ENCODE data around the gene SLC27A1. TPM values are rescaled to one million over a fixed set of nuclear protein-coding genes. Genes with fewer than 3 reads are reported as not detected.
"Not testable (repeated sequence)": the region's sequence is repeated elsewhere in the genome, so short reads cannot be mapped to it uniquely, and the experiment has no call there.

SLC27A1 gene
- total RNA-seq, 1 donor from 2014 or later: 68.9 TPM

DNA sequence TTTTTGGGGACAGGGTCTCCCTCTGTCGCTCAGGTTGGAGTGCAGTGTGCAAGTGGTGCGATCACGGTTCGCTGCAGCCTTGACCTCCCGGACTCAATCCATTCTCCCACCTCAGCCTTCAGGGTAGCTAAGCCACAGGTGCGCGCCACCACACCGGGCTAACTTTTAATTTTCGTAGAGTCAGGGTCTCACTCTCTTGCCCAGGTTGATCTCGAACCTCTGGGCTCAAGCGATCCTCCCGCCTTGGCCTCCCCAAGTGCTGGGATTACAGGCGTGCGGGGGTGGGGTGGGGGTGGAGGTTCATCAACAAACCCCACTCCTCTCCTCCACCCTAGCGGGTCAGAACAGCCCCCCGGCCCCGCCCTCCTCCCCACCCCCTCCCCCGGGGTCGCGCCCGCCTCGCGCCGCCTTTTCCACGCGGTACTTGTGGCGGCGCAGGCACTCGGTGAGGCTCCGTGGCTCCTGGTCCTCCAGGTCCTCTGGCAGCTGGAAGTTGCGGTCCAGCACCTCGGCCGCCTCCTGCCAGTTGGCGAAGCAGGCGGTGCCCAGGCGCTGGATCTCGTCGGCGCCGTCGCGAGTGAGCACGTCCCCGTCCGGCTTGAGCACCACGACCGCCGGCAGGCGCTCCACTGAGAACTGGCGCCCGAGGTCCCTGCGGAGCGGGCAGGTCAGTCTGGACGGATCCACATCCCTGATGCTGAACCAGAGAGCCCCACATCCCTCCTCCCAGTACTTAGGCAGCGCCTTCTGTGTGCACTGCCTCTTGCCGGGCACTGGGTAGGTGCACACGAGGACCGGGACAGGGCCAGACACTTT is 14.8 kb upstream of the SLC27A1 start:
- intact Hi-C loops (cut with micrococcal nuclease): no loop called here
- DNase-seq: no peak
- ATAC-seq: no peak

DNA sequence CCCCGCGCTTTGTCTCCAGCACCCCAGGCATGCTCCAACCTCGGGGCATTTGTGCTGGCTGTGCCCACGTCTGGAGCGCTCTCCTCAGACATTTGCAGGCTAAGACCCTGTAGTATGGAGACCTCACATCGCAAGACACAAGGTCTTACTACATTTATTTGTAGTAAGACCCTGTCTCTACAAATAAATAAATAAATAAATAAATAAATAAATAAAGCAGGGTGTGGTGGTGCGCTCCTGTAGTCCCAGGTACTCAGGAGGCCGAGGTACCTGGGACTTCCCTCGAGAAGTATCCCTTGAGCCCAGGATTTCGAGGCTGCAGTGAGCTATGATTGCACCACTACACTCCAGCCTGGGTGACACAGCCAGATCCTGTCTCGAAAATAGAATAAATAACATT is 14.2 kb upstream of the SLC27A1 start:
- ATAC-seq (no peak), DNase-seq (no peak)
- intact Hi-C loops (cut with micrococcal nuclease): no loop called here

DNA sequence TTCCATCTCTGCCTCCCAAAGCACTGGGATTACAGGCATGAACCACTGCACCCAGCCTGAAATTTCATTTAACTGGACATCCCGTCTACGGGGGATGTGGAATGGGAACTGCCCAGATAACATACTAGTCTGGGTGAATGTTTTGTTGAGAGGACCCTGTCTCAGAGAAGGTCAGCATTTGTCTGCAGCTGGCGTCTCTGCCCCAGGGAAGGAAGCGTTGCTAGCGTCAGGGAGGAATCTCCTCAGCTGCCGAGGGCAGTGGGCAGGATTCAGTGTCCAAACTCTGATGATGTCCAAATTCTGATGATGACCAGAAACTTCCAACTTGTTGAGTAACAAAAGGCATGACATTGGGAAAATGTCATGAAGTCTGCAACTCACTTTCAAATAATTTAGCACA is 12.7 kb upstream of the SLC27A1 start:
- DNase-seq: no peak
- intact Hi-C loops (cut with micrococcal nuclease): no loop called here
- no peak for ATAC-seq

DNA sequence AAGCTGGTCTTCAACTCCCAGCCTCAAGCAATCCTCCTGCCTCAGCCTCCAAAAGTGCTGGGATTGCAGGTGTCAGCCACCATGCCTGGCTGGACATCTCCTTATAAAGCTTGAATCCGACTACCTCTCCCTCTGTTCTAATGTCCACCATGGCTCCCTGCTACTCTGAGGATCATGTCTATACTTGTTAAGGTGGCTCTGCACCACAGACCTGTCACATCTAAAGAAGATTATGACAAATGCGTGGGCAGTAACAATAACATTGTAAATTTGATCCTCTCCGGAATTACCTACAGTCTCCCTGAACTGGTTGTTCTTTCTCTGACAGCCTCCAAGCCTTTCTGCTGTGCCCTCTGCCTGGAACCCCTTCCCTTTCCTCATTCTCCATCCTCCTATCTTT is 11.4 kb upstream of the SLC27A1 start:
- intact Hi-C loops (cut with micrococcal nuclease): no loop called here
- ATAC-seq (no peak), DNase-seq (no peak)

DNA sequence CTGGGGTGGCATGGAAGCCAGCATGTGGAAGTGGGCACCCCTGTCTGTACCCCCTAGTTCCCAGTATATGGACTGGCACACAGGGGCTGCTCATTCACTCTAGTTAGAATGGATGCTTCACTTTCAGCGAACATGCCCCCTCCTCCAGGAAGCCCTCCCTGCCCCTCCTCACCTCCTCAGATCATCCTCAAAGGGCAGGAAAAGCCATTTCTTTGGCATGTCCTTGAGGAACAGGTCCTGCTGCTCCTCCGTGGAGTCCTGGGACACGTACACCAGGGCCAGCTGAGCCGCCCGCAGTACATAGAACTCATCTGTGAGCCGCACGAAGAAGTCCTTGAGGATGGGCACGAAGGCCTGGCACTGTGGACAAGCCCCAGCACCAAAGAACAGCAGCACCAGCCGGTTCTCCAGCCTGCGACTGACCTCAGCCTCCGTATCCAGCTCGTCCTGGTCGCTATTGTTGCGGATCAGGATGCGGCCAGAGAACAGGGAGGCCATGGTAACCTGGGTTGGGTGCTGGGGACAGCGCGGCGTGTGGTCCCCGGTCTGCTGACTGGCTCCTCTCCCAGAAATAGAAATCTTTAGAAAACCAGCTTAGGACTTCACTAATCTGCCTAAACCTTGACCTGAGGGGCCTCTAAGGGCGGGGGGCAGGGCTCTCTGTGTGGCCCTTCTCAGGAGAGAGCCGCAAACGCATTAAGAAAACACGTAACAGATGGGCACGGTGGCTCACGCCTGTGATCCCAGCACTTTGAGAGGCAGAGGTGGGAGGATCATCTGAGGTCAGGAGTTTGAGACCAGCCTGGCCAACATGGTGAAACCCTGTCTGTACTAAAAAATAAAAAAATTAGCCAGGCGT is 9.7 kb upstream of the SLC27A1 start, which contains the start of gene NXNL1:
Gene NXNL1 (minus strand): TSS at position 555 of the 859 bp plus-strand sequence. CDS start 57 bp downstream, at position 498.
- intact Hi-C loops (cut with micrococcal nuclease): no loop called here
- ATAC-seq: no peak
- no peak for DNase-seq

DNA sequence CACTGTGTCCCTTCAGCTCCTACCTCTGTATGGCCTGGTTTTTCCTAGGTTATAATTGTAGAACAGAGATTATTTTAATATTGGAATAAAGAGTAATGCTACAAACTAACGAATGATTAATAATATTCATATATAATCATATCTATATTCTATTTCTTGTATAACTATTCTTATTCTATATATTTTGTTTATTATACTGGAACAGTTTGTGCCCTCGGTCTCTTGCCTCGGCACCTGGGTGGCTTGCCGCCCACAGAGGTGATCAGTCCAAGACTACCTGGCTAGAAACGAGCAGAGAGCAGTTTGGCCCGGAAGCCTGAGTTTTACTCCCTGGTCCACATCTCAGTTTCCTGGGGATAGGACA is 3.9 kb upstream of the SLC27A1 start:
- intact Hi-C loops (cut with micrococcal nuclease): no loop called here
- no peak for ATAC-seq
- DNase-seq: no peak

DNA sequence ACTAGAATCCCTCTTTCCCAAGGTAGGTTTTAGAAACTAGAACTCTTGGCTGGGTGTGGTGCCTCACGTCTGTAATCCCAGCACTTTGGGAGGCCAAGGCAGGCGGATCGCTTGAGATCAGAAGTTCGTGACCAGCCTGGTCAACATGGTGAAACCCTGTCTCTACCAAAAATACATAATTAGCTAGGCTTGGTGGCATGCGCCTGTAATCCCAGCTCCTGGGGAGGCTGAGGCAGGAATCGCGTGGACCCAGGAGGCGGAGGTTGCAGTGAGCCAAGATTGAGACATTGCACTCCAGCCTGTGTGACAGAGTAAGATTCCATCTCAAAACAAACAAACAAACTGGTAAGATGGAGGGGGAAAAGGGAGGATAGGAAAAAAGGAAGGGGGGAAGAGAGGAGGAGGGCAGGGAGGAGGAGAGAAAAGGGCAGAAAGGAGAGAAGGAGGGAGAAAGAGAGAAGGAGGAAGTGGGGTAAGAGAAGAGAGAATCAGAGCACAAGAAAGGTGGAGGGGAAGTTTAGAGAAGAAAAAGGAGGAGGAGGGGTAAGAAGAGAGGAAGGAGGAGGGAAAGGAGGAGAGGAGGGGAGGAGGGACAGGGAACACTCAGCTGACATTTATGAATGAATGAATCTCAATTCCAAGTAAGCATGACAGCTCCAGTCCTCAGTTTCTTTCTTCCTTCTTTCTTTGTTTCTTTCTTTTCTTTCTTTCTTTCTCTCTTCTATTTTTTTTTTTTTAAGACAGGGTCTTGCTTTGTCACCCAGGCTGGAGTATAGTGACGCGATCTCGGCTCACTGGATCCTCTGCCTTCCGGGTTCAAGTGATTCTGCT is 2.6 kb upstream of the SLC27A1 start:
- intact Hi-C loops (cut with micrococcal nuclease): no loop called here
- ATAC-seq (no peak), DNase-seq (no peak)

DNA sequence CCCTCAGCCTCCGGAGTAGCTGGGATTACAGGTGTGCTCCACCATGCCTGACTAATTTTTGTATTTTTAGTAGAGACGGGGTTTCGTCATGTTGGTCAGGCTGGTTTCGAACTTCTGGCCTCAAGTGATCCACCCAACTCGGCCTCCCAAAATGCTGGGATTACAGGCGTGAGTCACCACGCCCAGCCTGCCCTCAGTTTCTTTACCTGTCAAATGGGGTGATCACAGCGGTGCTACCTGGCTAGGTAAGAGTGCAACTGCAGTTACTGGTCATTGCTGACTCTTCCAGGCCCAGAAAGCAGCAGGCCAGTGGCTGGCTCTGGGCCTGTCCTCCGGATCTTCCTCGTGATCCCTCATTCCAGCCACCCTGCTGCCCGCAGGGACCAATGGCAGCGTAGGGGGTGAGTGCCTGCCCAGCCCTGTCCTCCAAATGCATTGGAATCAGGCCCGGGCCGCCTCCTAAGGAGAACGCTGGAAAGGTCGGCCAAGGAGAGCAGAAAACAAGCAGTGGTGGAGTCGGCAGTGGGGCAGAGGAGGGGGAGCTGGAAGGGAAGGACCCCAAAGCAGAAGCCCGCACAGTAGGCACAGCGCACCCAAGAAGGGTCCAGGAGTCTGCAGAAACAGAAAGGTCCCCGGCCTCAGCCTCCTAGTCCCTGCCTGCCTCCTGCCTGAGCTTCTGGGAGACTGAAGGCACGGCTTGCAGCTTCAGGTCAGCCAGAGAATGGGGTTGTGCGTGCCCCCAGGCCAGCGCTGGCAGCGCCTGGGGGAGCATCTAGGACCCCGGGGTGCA is 1.8 kb upstream of the SLC27A1 start:
- intact Hi-C loops (cut with micrococcal nuclease): no loop called here
- DNase-seq: peak; percentile 91
- peak; percentile 58 for ATAC-seq

DNA sequence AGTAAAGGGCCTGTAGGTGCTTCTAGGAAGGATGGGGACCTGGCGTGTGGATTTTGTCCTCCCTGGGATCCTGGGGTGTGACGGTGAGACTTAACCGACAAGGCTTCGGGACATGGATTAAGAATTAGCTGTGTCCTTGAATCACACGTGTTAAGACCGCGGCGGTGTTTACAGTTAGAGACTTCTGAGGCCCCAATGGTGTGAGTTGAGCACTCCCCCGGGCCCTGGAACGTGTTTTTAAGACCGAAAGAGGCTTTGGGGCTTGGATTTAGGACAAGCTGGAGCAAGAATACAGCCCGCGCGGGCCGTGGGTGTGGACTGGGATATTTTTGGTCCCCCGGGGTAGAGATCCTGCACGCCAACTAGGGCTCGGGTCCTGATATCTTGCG is 1.2 kb upstream of the SLC27A1 start:
- intact Hi-C loops (cut with micrococcal nuclease): no loop called here
- no peak for ATAC-seq

DNA sequence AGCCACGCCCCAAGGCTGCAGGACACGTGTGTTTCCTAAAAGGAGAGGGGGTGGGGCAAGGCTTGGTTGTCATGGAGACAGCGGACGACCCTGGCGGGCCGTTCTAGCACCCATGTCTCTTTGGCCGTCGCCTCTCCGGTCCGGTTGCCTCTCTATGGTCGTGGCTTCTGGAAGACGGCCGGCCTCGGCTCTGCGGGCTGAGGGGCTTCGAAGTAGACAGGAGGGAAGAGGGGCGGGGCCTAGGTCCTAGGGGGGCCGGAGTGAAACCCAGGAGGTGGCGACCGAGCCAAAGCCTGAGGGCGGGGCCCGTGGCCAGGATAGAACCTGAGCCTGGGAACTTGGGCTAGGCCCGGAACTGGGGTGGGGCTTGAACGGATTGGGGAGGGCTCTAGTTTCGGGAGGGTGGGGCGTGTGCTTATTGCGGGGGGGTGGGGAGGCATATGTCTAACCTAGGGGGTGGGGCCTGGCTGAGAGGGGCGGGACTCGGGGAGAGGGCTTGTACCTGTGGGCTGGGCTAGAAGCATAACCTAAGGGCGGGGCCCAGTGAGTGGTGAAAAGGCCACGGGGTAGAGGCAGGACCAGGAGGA is 750 bp upstream of the SLC27A1 start:
- intact Hi-C loops (cut with micrococcal nuclease): no loop called here
- ATAC-seq: peak; percentile 79
- DNase-seq: peak; percentile 96

More for the DNA sequence above, 1.2 kb upstream of the SLC27A1 start:
- no peak for DNase-seq

DNA sequence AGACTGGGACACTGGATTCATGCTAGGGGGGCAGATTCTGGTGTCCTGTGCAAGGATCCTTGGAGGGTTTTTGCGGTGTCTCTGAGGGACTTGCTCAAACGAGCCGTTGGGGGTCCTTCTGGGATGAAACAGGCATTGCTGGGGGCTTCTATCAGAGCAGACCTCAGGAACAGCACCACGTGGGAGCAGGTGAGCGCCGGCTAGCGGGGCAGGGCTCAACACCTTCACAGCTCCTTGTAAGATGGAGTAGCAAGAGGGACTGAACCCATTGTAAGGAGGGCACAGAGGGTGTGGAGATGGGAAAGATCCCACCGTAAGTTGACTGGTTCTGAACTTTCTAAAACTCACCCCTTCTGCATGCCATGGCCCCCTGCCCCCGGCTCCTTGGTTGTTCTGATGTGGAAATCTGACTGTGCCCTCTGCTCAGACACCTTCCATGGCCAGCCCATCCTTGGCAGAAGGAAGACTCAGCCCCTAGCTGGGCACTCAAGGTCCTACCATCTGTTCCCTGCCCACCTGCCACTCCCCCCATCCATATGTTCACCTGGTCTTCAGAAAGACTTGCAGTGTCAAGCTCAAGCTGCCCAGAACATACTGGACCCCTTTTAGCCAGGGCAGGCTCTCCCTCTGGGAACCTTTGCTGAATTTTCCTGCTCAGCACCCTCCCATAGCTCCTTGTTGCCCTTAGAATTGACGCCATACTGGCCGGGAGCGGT is 1.2 kb downstream of the SLC27A1 start:
- intact Hi-C loops (cut with micrococcal nuclease): no loop called here
- ATAC-seq: no peak
- no peak for DNase-seq

DNA sequence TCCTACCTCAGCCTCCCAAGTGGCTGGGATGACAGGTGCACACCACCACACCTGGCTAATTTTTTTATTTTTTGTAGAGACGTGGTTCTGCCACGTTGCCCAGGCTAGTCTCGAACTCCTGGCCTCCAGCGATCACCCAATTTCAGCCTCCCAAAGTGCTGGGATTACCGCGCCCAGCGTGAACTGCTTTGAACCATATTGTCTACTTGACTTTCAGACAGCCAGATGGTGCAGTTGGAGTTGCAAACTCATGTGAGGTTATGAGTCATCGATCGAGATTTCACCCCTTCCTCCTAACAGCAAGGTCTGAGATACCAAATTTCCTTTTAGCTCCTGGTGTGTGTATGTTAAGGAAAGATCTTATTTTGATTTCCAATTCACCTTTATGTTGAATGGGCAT is 2.7 kb downstream of the SLC27A1 start:
- ATAC-seq: no peak
- intact Hi-C loops (cut with micrococcal nuclease): no loop called here
- no peak for DNase-seq

DNA sequence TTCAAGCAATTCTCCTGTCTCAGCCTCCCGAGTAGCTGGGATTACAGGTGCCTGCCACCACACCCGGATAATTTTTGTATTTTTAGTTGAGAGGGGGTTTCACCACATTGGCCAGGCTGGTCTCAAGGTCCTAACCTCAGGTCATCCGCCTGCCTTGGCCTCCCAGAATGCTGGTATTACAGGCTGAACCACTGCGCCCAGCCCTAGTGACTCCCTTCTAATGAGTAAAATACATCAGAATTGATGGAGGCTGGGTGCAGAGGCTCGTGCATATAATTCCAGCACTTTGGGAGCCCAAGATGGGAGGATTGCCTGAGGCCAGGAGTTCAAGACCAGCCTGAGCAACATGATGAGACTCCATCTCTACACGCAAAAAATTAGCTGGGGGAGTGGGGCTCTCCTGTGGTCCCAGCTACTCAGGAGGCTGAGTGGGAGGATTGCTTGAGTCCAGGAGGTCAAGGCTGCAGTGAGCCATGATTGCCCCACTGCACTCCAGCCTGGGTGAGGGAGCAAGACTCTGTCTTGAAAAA is 4.8 kb downstream of the SLC27A1 start:
- DNase-seq; ATAC-seq; intact Hi-C loops (cut with micrococcal nuclease): not testable (repeated sequence)

DNA sequence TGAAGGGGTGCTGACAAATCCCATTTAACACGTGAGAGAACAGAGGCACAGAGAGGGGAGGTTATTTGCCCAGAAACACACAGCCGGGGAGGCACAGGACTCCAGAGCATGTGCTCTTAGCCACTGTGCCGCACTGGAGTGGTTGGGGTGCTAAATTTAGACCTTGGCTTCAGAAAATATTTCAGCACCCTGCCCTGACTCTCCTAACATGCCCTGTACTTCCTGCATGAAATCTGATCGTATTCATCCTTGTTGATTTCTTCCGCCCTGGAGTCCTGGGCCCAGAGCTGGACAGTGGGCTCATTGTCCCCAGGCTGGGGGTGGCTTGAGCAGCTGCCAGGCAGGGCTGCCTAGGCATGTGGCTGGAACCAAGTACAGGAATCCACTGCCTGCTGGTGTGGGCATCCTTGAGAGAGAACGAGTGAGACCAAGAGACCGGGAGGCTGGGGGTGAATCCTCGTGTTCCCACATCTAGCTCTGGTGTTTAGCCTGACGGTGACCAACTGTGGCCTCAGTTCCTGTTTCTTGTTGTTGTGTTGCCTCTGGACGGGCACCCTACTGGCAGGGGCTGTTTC is 5.3 kb downstream of the SLC27A1 start:
- DNase-seq (peak; percentile 85), ATAC-seq (peak; percentile 85)
- intact Hi-C loops (cut with micrococcal nuclease): no loop called here

DNA sequence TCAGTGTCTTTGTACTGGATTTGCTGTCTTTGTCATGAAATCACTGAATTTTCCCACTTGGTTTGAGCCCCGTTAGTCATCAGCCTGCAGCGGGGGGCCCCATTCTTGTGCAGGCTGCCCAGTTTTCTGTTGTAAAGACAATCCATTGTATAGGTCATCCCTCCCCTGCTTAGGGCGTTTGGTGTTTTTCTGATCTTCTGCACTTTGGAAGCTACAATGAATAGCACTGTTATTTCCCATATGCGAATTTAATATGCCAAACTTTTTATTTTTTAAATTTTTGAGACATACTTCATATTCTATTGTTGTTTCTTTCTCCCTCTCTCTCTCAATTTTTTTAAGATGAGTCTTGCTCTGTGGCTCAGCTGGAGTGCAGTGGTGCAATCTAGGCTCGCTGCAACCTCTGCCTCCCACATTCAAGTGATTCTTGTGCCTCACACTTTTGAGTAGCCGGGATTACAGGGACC is 9.0 kb downstream of the SLC27A1 start:
- DNase-seq: no peak
- ATAC-seq: no peak
- intact Hi-C loops (cut with micrococcal nuclease): no loop called here

DNA sequence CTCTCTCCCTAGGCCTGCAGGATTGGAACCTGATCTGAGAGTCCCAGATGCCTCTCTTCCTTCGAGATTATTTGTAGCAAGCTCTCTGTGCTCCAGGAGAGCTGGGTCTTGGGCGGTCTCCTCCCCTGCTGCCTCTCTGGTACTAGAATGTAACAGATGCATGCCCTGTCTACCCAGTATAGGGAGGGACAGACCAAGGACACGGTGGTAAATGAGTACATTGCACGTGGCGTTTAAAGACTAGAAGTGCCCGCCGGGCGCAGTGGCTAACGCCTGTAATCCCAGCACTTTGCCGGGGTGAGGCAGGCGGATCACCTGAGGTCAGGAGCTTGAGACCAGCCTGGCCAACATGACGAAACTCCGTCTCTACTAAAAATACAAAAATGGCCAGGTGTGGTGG is 11.7 kb downstream of the SLC27A1 start:
- intact Hi-C loops (cut with micrococcal nuclease): no loop called here
- no peak for DNase-seq
- no peak for ATAC-seq

Data from left ventricle myocardium superior (tissue), 1 donor.